Transverse colon (tissue), 4 donors: ENCODE measurements around the gene GPATCH3.

Source experiments
- EP300 ChIP-seq: sonication (generic); formaldehyde crosslinking; IDR thresholded peaks from one replicate; pipeline ENCODE4 v1.6.1; 2017; ENCODE audit warnings: antibody characterized with exemption, low read depth
- POLR2A ChIP-seq: fragments of 450-650 bp; IDR thresholded peaks from one replicate; pipeline ENCODE4 v1.6.1; 2016; ENCODE audit warnings: antibody characterized with exemption, mild to moderate bottlenecking, moderate library complexity
- POLR2AphosphoS5 ChIP-seq, 3 donors: sonication (generic); formaldehyde crosslinking; IDR thresholded peaks; one replicate each; pipeline ENCODE4 v1.6.1; 2016; ENCODE audit warnings: antibody characterized with exemption in 3 of 3
- TF ChIP-seq, protein P1 (sequence below), 5 experiments: fragments of 200-600 bp in 3 of 5; fragments of 450-650 bp in 2 of 5; sonication (generic) in 3 of 5; IDR thresholded peaks; 1 replicate in 2 of 5; 2 replicates in 3 of 5; pipeline ENCODE4 v1.5.1; 2016 to 2017; ENCODE audit warnings: antibody characterized with exemption in 5 of 5, inconsistent platforms in 3 of 5, mild to moderate bottlenecking in 2 of 5, moderate library complexity in 1 of 5

DNA sequence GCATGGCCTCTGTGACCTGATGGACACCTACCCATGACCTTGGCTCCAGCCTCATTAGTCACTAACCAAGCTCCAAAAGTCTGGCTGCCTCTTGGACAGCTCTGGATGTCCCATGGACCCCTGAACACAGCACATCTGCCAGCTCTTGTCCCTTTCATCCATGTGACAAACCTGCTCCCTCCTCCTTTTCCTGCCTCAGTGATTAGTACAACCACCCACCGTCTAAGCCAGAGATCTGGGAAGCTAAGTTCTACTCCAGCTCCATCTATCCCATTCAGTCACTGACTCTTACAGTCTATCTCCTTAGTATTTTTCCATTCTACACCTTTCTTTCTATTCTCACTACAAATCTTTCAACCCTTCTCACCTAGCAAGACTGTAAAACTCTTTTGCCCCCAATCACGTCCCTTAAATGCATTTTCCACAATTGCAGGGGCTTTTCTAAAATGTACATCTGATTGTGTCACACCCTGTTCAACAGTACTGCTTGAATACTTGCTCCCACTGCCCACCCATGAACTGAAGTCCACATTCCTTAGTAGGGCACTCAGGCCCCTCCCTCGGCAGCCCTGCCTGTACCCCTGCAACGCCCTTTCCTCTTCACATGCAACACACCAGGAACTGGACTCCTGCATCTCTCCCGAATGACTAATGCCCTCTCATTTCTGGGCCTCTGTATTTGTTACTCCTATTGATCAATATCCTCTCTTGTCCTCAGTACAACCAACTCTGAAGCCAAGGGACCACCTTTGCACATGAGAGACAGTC, 17.4 kb downstream of the GPATCH3 start:
- TF ChIP-seq POLR2AphosphoS5 (IDR thresholded peaks at IDR 0.05): no peak
- TF ChIP-seq, protein P1, sequence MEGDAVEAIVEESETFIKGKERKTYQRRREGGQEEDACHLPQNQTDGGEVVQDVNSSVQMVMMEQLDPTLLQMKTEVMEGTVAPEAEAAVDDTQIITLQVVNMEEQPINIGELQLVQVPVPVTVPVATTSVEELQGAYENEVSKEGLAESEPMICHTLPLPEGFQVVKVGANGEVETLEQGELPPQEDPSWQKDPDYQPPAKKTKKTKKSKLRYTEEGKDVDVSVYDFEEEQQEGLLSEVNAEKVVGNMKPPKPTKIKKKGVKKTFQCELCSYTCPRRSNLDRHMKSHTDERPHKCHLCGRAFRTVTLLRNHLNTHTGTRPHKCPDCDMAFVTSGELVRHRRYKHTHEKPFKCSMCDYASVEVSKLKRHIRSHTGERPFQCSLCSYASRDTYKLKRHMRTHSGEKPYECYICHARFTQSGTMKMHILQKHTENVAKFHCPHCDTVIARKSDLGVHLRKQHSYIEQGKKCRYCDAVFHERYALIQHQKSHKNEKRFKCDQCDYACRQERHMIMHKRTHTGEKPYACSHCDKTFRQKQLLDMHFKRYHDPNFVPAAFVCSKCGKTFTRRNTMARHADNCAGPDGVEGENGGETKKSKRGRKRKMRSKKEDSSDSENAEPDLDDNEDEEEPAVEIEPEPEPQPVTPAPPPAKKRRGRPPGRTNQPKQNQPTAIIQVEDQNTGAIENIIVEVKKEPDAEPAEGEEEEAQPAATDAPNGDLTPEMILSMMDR (IDR thresholded peaks at IDR 0.05): no peak
- no peak for TF ChIP-seq EP300
- no peak for TF ChIP-seq POLR2A
